Right atrium auricular region (tissue), 2 donors: ENCODE measurements around the gene KCNJ11. TPM values are rescaled to one million over a fixed set of nuclear protein-coding genes. Genes with fewer than 3 reads are reported as not detected.
A peak's percentile ranks its signal among the peaks of the same experiment; 100 is the strongest.

Experiments used
- DNase-seq: peaks from one replicate; pipeline ENCODE4 v3.0.0-alpha.2; 2019; ENCODE audit warnings: low spot score
- H3K27ac ChIP-seq, 2 donors: fragments of 200-600 bp; sonication (generic); 1 replicate in 1 of 2; 2 replicates in 1 of 2; pipeline ENCODE4 v1.5.1; 2016 to 2019
- H3K27me3 ChIP-seq, 2 donors: fragments of 200-600 bp; sonication (generic); one replicate each; pipeline versions ENCODE4 v1.5.1 to v1.6.0; 2017 to 2019
- H3K36me3 ChIP-seq: fragments of 200-600 bp; sonication (generic); one replicate; pipeline ENCODE4 v1.5.1; 2016
- H3K4me1 ChIP-seq, 2 donors: fragments of 200-600 bp; sonication (generic); one replicate each; pipeline versions ENCODE4 v1.5.1 to v1.6.0; 2017 to 2019
- H3K4me3 ChIP-seq, 2 donors: fragments of 200-600 bp; sonication (generic); 1 replicate in 1 of 2; 2 replicates in 1 of 2; pipeline ENCODE4 v1.5.1; 2017 to 2019; ENCODE audit warnings: mild to moderate bottlenecking in 1 of 2, moderate library complexity in 1 of 2
- H3K9me3 ChIP-seq, 2 donors: fragments of 200-600 bp; sonication (generic); one replicate each; pipeline ENCODE4 v1.5.1; 2019
- total RNA-seq, 2 donors: library from RNA; depleted of rRNA; stranded (reverse); fragments of >200 nt; gene quantifications; one replicate each; pipeline ENCODE4 v1.1.0, GENCODE V29; 2016
- TF ChIP-seq, protein P1 (sequence below), 2 donors: fragments of 200-600 bp; sonication (generic); IDR thresholded peaks; one replicate each; pipeline ENCODE4 v1.5.1; 2019; ENCODE audit warnings: antibody characterized with exemption in 2 of 2

KCNJ11 gene
- total RNA-seq, 2 donors from 2014 or later = 18.7 to 19.5 TPM

DNA sequence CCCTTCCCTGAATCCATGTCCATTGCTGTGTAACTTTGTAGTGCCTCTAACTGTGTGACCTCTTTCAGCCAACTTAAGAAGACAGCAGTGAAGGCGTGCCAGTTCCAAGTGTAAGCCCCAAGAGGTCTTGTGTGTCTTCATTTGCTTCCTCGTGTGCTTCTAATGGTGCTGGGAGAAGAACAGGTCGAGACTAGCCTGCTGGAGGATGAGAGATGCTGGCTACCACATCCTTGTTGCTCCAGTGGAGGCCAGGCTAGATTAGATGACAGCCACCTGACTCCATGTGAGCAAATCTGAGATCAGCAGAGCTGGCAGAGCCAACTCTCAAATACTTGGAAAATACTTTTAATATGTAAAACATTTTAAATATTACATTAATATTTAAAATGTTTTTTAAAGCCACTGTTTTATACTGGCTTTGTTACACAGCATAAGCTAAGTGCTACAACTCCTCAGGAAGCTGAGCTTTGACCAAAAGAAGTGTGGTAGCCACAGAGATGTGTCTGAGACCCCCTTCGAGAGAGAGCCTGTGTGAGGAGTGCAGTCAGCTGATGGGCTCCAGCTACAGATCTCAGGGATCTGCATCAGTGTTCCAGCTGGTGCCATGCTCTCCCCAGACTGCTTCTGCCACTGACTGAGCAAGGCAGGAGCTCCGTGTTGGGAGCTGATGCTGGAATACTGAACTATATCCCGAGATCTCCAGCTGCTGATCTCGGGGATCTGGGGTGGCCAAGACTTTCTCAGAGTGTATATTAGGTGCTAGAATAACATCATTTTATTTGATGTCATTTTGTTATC is 8.9 kb downstream of the KCNJ11 start:
- Histone ChIP-seq H3K4me1 (peaks cover 0 to 18% of the 10 kb centered on the region in 2 donors), H3K27me3 (peaks cover 0 to 3% of the 10 kb centered on the region in 2 donors), H3K9me3 (no peaks in the 10 kb centered on the region), H3K4me3 (no peak overlapping the region), H3K36me3 (no peaks in the 10 kb centered on the region), H3K27ac (no peak overlapping the region)
- TF ChIP-seq, protein P1, sequence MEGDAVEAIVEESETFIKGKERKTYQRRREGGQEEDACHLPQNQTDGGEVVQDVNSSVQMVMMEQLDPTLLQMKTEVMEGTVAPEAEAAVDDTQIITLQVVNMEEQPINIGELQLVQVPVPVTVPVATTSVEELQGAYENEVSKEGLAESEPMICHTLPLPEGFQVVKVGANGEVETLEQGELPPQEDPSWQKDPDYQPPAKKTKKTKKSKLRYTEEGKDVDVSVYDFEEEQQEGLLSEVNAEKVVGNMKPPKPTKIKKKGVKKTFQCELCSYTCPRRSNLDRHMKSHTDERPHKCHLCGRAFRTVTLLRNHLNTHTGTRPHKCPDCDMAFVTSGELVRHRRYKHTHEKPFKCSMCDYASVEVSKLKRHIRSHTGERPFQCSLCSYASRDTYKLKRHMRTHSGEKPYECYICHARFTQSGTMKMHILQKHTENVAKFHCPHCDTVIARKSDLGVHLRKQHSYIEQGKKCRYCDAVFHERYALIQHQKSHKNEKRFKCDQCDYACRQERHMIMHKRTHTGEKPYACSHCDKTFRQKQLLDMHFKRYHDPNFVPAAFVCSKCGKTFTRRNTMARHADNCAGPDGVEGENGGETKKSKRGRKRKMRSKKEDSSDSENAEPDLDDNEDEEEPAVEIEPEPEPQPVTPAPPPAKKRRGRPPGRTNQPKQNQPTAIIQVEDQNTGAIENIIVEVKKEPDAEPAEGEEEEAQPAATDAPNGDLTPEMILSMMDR (IDR thresholded peaks at IDR 0.05) = no peak
- no peak for DNase-seq

DNA sequence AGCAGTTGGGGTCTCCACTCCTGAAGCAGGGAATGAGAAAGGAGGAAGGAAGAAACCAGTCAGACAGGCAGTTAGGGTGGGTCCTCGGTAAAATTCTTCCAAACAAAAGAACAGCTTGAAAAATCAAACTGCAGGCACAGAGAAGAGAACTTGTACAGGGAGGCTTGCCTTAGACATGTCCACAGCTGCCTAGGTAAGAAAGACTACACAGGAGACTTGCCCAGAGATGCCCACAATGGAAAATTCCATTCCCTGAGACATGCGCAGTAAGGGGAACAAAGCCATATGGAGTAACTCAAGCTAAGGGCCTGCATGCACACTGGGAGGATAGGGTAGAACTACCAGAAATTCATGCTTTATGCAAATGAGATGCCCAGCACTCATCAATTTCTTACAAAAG is 9.8 kb downstream of the KCNJ11 start:
- Histone ChIP-seq H3K27ac (no peak overlapping the region), H3K4me1 (peaks cover 0 to 12% of the 10 kb centered on the region in 2 donors), H3K27me3 (no peaks in the 10 kb centered on the region), H3K4me3 (no peak overlapping the region), H3K36me3 (peaks cover 2% of the 10 kb centered on the region), H3K9me3 (peaks cover 0 to 3% of the 10 kb centered on the region in 2 donors)
- TF ChIP-seq, protein P1 (IDR thresholded peaks at IDR 0.05) = no peak
- DNase-seq = no peak

DNA sequence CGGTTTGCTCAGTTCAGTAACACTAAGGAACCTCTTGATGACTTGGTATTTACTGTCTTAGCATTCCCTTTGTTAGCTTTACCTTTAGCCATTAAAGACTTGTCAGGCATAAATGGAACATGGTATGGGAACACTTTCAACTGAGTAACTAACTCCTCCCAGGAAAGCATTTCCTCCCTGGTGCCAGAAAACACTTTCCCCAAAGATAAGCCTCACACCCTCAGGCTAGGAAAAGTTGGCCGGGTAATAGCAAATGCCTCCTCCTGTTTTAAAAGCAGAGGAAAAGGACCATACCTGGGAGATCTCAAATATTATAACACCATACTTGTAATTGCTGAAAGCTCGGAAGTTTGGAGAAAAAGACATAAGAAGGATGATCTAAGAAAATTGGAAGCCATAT is 12.0 kb downstream of the KCNJ11 start:
- H3K27ac ChIP-seq = peak overlapping the region in 1 of 2 donors; percentile 50
- H3K27me3 ChIP-seq = no peaks in the 10 kb centered on the region
- DNase-seq = no peak
- TF ChIP-seq, protein P1 (IDR thresholded peaks at IDR 0.05) = no peak
- peaks cover 0 to 5% of the 10 kb centered on the region in 2 donors for H3K4me1 ChIP-seq
- peaks cover 13 to 24% of the 10 kb centered on the region in 2 donors for H3K9me3 ChIP-seq
- peaks cover 23% of the 10 kb centered on the region for H3K36me3 ChIP-seq
- no peak overlapping the region for H3K4me3 ChIP-seq

DNA sequence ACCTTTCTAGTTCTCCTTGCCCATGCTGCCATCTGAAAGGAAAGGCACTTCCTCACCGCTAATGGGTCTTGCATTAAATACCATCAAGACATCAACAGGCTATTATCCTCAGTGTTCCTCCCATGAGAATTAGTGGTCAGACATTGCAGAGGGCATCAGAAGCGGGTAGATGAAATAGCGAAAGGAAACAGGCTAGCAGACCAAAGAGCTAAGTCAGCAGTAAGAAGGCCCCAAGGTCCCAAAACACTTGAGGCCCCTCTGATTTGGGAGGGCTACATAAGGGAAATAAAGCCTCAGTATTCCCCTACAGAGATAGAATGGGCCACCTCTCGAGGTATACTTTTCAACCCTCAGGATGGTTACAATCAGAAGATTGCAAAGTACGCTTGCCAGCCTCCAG is 12.9 kb downstream of the KCNJ11 start:
- H3K27ac ChIP-seq = no peak overlapping the region
- TF ChIP-seq, protein P1 (IDR thresholded peaks at IDR 0.05) = no peak
- no peaks in the 10 kb centered on the region for H3K27me3 ChIP-seq
- H3K4me1 ChIP-seq = peaks cover 0 to 5% of the 10 kb centered on the region in 2 donors
- H3K36me3 ChIP-seq = peaks cover 32% of the 10 kb centered on the region
- no peak overlapping the region for H3K4me3 ChIP-seq
- no peak for DNase-seq
- peaks cover 13 to 34% of the 10 kb centered on the region in 2 donors for H3K9me3 ChIP-seq

DNA sequence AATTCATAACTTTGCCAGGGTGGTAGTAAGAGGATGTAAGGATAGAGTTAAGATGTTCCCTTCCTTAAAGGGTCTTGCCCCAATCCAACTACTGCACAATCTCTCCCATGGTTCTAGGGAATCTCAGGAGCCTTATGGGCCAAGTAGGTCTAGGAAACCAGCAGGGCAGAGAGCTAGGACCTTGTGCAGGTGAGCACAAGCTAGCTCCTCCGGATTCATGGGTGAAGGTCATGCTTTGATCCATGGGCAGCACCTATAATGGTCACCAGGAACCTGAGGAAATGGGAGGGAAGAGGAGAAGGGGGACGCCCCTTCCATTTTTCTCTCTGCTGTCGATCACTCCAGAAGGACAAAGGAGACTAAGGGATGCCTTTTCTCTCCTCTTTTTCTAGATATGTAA is 16.8 kb downstream of the KCNJ11 start:
- no peak for DNase-seq
- peaks cover 70% of the 10 kb centered on the region for H3K36me3 ChIP-seq
- peaks cover 13 to 55% of the 10 kb centered on the region in 2 donors for H3K9me3 ChIP-seq
- no peak overlapping the region for H3K4me3 ChIP-seq
- TF ChIP-seq, protein P1 (IDR thresholded peaks at IDR 0.05) = no peak
- no peaks in the 10 kb centered on the region for H3K27me3 ChIP-seq
- no peak overlapping the region for H3K27ac ChIP-seq
- H3K4me1 ChIP-seq = peaks cover 0 to under 1% of the 10 kb centered on the region in 2 donors
